SW 1271 (cell line): ENCODE measurements around the gene MUC15.
"Not testable (repeated sequence)": the region's sequence is repeated elsewhere in the genome, so short reads cannot be mapped to it uniquely, and the experiment has no call there.

Source experiments
- DNase-seq, 2 experiments: peaks; one replicate each; lab custom pipeline; 2025; lab: John Stamatoyannopoulos, UW

MUC15 gene, protein sequence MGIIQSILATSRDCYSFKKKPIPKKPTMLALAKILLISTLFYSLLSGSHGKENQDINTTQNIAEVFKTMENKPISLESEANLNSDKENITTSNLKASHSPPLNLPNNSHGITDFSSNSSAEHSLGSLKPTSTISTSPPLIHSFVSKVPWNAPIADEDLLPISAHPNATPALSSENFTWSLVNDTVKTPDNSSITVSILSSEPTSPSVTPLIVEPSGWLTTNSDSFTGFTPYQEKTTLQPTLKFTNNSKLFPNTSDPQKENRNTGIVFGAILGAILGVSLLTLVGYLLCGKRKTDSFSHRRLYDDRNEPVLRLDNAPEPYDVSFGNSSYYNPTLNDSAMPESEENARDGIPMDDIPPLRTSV

DNA sequence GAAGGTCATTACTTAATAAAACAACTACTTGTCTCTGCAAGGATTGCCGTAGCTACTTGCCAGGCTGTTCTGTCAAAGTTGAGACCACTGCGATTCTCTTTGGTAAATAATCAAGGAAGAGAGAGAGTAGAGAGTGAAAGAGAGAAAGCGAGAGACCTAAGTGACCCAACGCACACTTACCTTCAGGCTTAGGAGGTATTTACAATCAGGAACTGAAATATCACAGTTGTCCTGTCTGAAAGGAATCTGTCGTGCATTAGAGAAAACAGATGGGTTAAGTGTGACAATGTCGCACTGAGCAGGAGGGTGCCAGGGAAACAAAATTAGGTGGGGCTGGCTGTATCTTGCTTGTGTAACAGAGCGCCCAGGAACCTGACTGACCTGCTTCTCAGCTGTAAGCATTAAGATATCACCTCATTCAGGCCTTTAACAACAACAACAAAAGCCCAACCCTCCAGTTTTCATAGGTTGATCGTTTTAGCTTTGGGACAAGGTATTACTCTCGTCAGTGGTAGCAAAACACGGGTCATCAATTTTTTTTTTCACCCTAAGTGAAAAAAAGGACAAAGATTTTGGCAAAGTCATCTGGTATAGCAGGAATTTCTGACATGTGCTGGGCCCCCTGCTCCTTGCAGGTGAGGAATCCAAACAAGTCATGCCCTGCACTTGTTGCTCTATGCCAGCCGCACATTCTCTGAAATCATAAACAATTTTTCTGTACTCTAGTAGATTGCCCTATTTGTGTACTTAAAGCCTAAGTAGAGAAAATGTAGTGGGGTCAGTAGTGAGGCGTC lies at the start of gene MUC15:
MUC15 (minus strand) TSS at position 403 of the 794 bp plus-strand sequence. CDS start 5,169 bp downstream, outside the sequence.
- no peak for DNase-seq

DNA sequence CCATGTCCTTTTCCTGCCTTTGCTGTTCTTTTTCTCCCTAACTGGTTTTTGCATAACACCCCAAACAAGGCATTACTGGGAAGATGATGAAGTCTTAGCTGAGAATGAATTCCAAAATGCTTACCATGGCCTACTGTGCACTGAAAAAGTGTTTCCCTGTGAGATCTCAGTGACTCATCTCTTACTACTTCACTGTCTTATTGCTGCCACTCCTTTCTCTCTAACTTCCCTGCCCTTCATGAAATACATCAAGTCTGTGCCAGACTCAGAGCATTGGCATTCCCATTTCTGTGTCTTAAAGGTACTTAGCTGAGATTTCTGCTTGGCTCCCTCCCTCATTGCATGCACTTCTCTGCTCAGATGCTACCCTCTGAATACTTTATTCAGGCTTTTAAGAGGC lies 49.1 kb upstream of the MUC15 start:
- DNase-seq = no peak

DNA sequence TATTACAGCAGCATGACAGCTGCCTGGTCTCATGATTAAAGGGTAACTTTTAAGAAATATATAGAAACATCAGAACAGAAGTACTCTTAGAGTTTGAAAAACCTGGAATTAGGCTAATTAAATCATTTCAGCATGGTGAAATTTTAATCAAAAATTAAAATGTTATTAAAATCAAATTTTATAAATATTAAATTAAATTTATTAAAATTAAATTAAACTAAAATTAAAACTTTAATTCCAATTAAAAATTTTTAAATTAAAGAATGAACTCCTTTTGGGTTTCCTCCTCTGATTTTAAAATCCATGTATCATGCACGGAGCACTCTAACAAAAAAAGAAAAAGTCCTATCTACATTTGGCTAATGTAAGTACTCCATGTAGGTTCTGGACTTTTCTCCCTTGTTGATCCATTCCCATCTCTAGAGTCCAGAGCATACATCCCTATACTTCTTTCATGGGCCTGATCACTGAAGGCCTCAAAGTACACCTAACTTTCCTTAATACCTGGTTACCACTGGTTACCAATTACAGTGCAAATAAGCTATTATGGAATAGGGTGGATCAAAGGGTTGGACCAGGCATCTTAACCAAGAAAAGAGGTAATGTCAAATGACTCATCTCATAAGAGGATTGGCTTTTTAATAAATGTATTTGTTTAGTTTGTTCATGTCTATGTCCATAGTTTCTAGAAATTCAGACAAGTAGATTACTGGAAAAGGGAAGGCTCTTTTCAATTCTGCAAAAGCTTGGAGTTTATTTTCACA lies 48.4 kb upstream of the MUC15 start:
- DNase-seq = no peak

DNA sequence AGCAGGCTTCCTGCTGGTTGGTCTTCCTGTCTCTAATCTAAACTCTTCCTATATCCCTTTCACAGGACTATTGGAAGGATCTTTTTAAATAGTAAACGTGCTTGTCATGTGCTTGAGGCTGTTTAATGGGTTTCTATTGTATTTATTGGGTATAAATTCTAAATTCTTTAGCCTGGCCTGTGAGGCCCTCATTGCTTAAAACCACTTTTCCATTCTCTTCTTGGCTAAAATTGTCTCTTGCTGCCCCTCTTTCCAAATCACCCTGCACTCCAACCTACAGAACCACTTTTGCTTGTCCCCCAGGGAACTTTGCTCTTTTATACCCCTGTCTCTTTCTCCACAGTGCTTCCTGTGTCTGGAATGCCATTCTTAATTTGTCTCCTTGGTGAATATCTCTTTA lies 46.4 kb upstream of the MUC15 start:
- DNase-seq = no peak

DNA sequence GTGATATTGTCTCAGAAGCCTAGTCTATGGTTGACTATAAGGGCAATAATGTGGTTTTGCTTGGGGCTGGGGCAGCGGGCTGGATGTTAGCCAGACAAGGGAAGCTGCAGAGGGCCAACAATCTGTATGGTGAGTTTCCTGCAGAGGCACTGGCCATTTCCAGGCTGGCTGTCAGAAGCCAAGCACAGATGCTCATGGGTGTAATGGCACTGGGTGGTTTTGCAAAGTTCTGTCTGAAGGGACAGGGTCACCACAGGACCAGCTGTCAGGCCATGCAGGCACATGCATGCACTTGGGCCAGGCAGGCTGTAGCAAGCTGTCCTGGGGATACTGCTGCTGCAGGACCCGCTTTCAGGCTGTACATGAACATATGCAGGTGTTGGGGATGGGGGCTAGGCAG lies 41.7 kb upstream of the MUC15 start:
- no peak for DNase-seq

DNA sequence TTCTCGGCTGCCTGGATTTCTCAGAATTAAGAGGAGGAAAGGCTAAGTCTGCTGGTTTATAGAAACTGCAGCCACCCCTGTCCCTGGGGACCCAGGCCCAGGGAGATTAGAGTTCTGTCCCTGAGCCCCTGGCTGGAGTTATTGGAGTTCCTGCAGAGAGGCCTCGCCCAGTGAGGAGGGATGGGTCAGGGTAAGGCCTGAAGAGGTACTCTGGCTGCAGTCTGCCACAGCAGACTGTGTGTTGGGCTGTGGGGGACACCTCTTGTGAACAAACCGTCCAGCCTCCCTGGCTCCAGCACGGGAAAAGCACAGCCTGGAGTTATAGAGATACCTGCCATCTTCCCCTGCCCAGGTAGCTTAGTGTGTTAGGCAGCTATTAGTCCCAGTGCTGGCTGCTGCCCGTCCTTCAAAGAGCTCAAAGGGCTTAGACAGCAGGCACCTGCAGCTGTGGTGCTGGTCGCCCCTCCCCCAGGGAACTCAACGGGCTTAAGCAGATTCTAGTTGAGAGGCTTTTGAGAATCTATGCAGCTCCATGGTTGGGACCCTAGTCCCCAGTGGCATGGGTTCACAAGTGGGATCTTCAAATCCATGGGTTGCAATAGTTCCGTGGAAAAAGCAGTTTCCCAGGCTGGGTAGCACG lies 36.6 kb upstream of the MUC15 start:
- no peak for DNase-seq

DNA sequence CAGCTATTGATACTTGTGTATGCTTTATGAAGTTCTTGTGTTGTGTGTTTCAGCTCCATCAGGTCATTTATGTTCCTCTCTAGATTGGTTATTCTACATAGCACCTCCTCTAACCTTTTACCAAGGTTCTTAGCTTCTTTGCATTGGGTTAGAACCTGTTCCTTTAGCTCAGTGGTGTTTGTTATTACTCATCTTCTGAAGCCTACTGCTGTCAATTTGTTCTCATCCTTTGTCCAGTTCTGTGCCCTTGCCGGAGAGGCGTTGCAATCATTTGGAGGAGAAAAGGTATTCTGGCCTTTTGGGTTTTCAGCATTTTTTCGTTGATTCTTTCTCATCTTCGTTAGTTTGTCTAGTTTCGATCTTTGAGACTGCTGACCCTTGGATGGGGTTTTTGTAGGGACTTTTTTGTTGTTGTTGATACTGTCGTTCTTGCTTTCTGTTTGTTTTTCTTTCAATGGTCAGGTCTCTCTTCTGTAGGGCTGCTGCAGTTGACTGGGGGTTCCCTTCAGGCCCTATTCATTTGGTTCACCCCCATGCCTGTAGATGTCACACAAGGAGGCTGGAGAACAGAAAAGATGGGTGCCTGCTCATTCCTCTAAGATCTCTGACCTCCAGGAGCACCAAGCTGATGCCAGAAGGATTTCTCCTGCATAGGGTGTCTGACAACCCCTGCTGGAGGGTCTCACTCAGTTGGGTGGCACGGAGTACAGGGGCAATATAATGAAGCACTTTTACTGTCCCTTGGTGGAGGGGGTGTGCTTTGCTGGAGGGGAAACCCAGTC lies 35.9 kb upstream of the MUC15 start:
- no peak for DNase-seq

DNA sequence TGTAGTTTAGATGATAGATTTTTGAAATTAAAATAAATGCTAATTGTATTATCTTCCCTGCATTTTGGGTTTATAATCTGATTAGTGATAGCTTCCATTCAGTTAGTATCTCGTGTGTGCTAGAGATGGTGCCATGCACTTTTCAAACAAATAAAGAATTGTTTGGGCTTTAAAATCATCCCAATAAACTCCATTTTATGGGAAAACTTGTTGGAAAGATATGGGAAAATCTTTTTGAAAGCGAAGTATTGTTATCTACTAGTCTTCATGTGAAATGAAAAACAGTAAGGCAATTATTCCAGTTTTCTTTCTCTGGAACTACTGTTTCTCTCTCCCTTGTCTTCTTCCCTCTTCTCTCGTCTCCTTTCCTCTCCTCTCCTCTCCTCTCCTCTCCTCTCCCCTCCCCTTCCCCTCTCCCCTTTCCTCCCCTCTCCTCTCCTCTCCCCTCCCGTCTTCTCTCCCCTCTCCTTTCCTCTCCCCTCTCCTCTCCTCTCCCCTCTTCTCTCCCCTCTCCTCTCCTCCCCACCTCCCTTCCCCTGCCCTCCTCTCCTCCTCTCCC lies 27.9 kb upstream of the MUC15 start:
- DNase-seq = no peak

DNA sequence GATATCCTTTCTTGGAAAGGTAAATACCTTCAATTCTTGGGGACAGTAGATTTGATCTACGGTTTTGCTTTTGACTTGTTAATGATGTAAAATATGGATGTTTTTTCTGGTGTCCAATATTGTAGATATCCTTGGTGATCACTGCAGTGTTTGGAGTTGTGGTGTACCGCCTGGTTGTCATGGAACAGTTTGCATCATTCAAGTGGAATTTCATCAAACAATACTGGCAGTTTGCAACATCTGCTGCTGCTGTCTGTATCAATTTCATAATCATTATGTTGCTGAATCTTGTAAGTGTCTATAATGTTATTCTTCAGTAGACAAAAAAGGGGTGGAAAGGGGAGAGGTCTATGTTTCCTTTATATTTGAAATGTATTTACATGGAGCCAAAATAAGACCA lies 27.4 kb upstream of the MUC15 start:
- no peak for DNase-seq

DNA sequence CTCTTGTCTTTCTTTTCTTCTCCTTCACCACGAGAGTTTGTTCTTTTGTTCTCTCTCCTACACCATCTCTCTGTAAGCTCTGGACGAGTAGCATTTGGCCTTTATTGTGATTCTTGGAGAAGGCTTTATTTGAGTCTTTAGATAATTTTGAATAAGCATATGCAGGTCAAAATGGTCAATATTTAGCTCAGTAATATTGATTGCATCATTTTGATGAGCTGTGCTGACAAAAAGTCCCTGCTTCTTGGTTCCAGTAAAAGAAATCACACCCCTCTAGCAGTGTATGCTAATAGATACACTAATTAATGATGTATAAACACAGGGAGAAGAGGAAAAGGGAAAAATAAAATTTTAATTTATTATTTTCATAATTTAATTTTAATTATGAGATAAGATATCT lies 25.8 kb upstream of the MUC15 start:
- DNase-seq = no peak

DNA sequence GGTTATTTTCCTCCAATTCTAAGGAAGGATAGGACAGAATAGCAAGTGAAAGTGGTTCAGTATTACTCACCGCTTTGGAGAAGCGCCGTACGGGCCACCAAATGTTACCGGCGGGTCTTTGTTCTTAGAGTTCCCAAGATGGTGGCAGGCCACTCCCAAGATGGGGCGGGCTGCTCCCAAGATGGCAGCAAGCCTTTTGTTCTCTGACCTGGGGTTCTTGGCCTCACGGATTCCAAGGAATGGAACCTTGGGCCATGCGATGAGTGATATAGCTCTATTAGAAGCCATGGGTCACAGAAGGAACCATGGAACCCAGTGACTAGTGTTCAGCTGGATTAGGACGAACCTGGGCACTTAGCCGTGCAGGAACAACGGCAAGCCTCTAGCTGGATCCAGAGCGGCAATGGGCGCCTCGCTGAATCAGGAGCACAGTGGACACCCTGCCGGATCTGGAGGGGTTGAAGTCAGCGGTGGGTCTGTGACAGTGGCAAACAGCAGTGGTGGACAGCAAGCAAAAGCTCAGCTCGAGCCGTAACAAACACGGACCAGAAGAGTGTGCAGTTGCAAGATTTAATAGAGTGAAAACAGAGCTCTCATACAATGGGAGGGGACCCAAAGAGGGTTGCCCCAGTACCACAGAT lies 25.1 kb upstream of the MUC15 start:
- not testable (repeated sequence) for DNase-seq

DNA sequence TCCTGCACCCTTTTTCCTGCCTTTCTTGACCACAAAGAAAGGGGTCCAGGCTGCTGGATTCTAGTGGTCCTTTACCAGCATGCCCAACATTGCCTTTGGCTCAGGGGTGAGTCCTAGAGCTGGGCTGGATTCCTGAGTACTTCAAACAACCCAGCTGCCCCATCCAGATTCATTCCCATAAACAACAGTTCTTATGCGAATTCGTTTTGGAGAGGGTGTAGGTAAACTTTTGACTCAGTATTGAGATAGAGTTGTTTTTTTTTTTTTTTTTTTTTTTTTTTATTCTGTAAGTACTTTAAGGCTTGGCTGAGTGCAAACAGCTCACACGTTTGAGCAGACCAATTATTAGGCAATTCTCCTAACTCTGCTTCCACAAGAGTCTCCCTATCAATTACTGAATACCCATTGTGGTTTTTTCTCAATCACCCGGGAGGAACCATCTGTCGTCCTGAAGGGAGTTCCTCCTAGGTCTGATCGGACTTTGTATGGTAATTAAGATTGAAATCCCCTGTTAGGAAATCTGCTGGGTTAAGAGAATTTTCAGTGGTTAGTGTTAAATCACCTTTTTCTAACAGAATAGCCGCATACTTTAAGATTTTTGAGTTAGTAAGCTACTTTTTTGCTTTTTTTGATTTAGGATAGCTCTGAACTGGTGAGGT lies 23.3 kb upstream of the MUC15 start:
- DNase-seq = not testable (repeated sequence)

DNA sequence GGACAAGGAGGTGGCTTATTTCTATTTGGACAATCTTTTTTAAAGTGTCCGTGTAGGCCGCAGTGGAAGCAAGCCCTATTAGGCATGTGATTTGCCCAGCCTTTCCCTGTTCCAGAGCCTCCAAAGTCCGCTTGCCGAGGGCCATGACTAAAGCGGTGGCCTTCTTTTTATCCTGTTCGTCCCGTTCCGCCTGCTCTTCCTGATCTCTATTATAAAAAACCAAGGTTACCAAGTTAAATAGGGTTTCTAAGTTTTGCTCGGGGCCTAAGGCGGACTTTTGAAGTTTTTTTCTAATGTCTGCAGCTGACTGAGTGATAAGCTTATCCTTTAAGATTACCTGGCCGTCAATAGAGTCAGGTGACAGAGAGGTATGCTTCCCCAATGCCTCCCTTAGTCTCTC lies 21.6 kb upstream of the MUC15 start:
- DNase-seq = no peak

DNA sequence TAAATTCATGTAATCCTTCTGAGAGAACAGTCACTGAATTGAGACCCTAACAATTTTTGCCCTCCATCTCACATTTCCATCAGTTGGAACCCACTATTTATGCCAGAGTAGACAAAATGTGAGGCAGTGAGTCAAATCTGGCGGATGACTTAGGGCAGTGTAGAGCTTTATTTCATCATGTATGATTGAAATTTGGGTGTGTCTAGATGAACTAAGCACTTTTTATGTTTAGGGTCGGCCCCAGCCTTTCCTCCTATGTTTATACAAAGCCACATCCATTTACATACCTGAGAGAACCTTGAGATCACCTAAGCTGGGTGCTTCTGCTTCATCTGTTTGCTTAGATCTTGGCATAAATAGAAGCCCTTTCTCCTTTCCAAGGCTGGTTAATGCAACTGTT lies 15.0 kb upstream of the MUC15 start:
- no peak for DNase-seq

DNA sequence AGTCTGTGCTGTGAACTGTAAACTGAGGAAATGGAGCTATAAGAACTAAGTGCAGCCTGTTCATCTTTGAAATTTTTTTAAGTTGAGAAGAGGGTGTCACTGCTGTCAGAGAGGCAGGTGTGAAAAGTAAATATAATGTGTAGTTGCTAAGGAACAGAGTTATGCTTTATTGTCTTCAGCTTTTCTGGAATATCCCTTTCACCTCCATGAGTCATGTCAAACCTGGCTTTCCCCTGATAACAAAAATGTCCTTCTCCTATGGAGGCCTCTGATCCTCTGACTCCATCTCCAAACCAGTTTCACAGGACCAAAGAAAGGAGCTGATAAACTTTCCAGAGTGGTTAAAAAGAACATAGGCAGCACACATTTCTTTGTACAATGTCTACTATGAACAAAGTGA lies 12.8 kb upstream of the MUC15 start:
- DNase-seq = no peak

DNA sequence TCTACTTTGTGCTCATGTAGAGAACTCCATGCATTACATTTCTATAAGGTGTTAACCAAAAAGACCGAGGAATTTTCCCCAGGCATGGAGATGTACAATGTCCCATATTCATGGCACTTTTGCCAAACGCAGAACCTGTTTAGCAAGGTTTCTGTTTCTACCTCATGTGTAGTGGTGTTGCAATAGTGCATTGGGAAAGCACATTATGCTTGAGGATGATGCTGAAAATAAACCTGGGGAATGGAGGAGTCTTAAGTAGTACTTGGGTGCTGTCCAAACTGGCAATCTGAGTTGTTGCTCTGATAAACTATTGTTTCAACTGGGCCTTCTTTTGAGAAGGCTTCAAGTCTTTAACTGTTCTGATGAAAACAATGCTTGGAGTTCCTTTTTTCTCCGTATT lies 11.5 kb upstream of the MUC15 start:
- DNase-seq = no peak

DNA sequence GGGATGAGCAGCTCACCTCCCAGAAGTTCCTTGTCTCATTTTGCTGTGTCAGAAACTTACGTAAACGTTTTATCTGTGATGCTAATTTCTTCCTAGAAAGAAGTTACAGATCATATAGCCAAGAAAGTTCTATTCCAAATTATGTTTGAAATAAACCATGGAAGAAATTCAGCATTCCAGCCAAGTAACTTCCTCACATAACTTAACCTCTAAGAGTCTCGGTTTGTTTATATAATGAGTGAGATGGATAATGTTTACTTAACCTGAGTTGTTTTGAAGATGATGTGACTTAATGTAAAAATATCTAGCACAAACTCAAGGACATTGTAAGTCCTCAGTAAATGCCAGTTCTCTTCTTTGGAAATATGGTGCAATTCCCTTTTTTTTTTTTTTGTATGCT lies 8.9 kb upstream of the MUC15 start:
- no peak for DNase-seq

DNA sequence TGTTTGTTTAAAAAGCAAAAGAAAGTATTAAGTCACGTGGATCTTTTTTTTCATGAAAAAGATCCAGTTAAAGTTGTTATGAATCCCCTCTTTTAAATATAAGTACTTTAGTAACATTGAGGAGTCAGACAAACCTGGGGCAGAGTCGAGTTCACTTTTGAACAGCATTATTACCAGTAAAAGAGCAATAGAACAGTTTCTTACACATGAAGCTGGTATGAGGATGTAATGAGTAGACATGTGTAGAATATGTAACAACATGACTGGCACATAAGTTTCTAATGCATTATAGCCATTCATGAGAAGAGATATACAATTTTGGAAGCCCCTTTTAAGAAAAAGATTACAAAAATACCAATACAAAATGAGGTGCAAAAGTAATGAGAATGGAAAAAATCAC lies 7.6 kb upstream of the MUC15 start:
- DNase-seq = no peak

DNA sequence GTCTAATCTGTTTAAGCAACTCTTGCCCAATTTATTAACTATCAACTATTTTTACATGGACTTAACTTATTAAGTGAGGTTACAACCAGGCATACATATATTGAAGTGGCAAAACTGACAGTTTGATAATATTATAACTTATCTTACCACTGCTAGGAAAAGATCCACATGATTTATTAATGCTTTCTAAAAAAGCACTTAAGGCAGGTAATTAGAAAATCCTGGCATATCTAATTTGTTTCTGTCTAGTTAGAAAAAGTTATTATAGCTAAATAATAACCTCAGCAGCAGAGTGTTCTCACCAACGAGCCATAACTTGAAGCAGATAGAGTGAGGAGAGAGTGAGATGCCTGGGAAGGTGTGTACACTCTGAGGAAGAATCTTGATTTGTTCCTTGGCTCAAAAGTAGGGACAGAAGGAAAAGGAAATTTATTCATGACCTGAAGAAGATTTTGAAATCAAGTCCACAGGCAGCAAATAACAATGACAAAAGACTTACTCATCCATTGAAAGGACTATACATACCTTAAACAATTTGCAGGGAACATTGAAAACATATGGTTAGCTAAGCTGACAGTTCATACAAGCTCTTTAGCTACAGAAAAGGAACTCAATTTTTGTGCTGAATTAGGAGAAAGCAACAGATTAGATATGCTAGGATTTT lies 7.1 kb upstream of the MUC15 start:
- no peak for DNase-seq

DNA sequence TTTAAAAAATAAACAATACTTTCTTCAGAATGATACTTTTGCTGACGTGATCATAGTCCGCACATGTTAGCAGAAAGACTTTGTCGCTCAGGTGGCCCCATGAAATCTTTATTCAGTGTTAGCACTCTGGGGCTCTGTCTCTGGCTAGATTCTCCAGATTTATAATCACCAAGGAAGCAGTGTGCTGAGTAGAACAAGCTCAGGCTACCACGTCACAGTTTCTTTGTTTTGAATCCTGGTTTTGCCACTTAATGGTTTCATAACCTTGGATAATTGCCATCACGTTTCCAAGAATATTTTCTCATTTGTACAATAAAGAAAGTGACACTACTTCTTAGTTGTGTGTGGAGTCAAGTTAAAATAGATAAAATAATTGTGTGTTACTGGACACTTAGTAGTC lies 3.9 kb upstream of the MUC15 start:
- no peak for DNase-seq
